Measurements from ENCODE around the gene ABHD1.
A peak's percentile ranks its signal among the peaks of the same experiment; 100 is the strongest.
"Not testable (repeated sequence)": the region's sequence is repeated elsewhere in the genome, so short reads cannot be mapped to it uniquely, and the experiment has no call there.

ABHD1 gene

DNA sequence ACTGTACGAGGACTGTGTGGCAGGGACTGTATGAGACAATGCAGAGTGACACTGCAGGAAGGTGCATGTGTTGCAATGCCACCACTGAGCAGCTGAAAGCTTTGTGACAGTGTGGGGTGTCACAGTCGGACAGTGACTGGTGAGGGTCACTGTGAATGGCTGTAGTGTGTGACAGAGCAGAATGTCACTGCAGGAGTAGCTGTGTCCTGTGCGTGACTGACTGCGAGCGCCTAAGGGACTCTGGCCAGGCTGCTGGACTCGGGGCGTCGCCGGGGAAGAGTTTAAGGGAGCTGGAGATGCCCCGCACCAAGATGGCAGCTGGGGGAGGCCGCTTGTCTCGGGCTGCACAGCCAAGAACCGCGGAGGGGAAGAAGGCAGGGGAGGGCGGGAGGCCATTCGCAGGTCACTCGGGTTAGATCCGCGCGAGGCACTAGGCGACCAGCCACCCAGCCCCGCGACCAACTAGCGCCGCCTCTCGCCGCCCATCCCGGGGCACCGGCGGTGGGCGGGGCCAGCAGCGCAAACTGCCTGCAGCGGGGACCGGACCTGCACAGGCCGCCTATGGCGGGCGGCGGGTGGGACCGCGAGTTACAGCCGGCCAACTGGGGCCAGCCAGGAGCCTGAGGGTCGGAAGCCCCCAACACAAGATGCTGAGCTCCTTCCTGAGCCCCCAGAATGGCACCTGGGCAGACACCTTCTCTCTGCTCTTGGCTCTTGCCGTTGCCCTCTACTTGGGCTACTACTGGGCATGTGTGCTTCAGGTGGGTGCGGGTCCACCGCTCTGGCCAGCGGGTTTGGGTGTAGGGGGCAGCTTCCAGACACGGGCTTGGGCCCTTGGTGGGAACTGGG, at the start of gene ABHD1:
TSS of gene ABHD1 (plus strand) at position 514 of the 849 bp plus-strand sequence. CDS start at position 648, 134 bp downstream.
- no peak for DNase-seq

DNA sequence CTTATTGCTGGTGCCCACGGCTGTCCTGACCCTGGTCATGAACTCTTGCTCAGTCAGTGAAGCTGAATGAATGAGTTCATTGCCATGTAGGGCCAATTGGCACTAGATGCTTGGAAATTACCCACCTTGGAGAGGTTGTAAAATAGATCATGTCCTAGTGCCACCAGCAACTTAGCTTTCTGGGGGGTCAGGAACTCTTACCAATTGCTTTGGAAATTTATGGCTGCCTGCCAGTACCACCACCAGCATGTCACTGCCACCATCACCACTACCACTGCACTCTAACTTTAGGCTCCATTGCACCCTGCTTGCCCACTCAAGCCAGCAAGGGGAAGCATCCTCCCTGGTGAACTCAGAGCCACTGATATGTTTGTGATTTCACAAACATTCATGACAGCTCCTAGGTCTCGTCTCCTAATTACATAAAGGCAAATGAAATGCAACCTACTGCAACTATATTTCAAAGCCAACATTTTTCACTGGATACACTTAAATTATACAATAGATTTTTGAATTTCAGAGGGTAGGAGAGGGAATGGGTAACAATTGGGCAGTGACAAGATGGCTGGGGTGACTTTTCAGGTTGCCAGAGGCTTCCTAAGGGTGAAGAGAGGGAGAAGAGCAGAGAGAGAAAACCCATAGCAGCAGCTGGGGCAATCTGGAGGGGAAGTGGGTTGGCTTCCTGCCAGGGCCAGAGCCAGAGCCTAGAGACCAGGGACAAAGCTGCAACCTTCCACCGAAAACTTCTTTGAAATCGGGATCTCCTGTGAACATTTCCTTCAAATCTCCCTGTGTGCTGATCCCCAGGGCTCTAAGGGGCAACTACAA, 48.7 kb upstream of the ABHD1 start:
- DNase-seq: no peak

DNA sequence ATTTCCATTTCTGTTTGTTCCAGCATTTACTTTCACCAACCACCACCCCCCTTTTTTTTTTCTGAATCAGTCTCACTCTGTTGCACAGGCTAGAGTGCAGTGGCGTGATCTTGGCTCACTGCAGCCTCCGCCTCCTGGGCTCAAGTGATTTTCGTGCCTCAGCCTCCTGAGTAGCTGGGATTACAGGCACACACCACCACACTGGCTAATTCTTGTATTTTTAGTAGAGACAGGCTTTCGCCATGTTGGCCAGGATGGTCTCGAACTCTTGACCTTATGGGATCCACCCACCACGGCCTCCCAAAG, 48.1 kb upstream of the ABHD1 start:
- not testable (repeated sequence) for DNase-seq

DNA sequence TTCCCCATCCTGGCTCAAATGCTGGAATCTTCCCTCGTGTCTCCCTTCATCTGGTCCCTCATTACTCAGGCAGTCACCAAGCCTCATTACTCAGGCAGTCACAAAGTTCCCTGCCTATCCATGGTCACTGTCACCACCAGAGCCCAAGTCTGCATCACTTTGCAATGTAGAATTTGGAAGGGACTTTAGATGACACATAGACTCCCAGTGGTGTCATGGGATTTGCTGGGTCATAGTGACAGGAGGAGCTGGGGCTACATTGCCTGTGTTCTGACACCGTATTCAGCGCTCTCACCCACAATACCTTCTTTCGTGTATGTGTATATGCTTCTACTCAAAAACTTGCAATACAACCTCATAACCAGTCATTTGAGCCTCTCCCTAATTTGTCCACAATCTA, 47.3 kb upstream of the ABHD1 start:
- no peak for DNase-seq

DNA sequence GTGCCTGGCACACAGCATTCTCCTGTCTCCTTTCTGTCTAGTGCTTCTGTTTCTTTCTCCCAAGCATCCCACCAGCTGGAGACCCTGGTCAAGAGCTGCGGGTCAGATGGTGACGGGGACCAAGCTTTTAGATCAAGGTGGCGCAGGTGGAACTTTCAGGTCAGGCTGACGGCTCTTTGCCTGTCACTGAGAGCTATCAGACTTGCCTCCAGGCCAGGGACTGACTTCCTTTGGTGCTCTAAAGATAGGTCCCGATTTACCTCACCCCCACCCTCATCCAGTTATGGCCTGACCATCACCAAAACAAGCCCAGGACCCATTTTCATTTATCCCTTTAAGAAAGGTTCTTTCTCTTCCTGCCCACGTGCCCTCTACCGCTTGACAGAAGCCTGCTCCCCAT, 46.4 kb upstream of the ABHD1 start:
- DNase-seq: no peak

DNA sequence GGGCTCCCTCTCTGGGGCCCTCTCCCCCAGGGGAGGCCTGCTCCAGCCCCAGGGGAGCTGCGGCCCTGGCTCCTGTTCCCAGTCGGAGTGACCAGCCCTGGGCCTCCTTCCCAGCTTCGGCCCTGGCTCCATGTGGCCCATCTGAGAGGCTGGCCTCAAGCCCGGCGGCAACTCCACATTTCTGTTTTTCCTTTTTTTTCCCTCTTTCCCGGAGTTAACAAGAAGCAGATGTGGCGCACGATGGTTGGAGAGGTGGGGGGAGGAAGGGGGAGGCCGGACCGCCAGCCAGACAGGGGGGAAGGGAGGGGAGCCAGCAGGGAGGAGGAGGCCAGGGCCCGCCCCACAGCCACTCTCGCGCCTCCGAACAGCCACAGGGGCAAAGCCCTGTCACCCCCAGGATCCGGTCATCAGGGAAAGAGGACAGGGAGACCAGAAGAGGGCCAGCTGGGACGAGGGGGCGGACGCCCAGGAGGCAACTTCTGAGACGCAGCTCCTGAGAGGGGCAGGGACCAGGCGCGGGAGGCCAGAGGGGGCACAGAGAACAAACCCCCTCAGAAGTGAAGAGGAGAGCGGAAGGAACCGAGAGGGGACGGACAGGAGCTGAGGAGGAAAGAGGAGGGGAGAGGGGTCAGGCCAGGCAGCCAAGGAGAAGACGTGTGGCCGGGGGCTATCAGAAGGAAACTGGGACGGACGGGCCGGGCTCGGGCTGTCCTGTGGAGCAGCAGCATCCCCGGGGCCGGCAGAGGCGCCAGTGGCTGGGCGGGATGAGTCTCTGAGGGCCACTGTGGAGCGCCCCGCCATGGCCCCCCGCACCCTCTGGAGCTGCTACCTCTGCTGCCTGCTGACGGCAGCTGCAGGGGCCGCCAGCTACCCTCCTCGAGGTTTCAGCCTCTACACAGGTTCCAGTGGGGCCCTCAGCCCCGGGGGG, 45.1 kb upstream of the ABHD1 start, which contains the start of gene EMILIN1:
TSS of gene EMILIN1 (plus strand) at position 349 of the 928 bp plus-strand sequence. CDS start at position 800, 451 bp downstream.
- no peak for DNase-seq

DNA sequence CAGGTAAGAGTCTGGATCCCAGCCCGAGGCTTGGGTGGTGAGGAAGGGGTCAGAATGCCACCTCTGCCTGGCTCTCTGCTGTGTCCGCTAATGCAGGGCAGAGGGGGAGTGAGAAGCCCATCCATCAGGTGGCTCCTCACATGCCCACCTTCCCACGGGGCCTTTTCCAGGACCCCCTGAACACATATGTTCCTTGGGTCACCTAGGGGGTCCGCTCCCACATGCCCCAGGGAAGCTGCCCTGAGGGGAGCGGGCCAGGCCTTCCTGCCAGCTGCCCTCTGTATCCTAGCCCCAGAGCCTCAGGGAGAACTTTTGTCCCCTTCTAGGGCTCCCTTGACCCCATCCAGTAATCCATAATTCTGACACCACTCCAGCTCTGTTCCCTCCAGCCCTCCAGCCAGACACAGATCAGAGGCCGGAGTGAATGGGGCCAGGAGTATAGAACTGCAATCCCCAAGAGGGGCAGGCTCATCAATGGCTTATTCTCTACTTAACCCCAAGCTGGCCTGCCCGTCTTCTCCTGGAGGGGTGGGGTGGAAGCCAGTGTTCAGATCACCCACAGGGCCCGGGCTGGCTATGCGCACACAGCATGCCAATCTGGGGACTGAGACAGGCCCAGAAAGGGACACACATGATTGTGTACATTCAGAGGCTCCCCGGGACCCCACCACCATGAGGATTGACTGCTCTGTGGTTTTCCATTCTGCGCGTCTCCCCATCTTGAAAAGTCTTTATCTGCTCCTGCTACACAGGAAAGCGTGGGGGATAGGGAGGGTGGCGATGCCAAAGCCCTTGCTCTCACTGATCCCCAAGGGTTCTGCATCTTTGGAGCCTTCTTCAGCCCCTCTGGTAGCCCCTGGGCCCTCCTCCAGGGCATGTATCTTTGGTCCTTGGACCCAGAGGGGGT, 44.1 kb upstream of the ABHD1 start:
- no peak for DNase-seq

DNA sequence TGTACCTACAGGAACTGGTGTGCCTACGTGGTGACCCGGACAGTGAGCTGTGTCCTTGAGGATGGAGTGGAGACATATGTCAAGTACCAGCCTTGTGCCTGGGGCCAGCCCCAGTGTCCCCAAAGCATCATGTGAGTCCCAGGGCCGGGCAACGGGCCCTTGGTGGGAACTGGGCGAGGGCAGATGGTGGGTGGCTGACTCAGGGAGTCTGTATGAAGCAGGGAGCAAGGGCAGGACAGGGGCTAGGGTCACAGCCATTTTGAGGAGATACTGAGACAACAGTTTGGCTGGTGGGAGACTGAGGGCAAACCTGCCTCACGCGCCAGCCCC, 43.5 kb upstream of the ABHD1 start:
- no peak for DNase-seq

DNA sequence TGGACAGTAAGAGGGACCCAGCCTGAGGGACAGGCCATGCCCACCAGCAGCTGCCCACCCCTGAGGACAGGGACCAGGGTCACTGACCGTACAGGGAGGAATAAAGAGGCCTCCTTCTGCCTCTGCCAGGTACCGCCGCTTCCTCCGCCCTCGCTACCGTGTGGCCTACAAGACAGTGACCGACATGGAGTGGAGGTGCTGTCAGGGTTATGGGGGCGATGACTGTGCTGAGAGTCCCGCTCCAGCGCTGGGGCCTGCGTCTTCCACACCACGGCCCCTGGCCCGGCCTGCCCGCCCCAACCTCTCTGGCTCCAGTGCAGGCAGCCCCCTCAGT, 43.0 kb upstream of the ABHD1 start:
- no peak for DNase-seq

DNA sequence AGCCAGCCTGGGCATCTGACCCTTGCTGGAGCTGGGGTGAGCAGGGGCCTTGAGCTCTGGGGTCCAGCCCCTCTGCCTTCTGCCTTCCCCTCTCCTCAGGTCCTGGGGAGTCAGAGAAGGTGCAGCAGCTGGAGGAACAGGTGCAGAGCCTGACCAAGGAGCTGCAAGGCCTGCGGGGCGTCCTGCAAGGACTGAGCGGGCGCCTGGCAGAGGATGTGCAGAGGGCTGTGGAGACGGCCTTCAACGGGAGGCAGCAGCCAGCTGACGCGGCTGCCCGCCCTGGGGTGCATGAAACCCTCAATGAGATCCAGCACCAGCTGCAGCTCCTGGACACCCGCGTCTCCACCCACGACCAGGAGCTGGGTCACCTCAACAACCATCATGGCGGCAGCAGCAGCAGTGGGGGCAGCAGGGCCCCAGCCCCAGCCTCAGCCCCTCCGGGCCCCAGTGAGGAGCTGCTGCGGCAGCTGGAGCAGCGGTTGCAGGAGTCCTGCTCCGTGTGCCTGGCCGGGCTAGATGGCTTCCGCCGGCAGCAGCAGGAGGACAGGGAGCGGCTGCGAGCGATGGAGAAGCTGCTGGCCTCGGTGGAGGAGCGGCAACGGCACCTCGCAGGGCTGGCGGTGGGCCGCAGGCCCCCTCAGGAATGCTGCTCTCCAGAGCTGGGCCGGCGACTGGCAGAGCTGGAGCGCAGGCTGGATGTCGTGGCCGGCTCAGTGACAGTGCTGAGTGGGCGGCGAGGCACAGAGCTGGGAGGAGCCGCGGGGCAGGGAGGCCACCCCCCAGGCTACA, 41.4 kb upstream of the ABHD1 start:
- DNase-seq: no peak

DNA sequence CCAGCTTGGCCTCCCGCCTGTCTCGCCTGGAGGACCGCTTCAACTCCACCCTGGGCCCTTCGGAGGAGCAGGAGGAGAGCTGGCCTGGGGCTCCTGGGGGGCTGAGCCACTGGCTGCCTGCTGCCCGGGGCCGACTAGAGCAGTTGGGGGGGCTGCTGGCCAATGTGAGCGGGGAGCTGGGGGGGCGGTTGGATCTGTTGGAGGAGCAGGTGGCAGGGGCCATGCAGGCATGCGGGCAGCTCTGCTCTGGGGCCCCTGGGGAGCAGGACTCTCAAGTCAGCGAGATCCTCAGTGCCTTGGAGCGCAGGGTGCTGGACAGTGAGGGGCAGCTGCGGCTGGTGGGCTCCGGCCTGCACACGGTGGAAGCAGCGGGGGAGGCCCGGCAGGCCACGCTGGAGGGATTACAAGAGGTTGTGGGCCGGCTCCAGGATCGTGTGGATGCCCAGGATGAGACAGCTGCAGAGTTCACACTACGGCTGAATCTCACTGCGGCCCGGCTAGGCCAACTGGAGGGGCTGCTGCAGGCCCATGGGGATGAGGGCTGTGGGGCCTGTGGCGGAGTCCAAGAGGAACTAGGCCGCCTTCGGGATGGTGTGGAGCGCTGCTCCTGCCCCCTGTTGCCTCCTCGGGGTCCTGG, 40.7 kb upstream of the ABHD1 start:
- DNase-seq: no peak

DNA sequence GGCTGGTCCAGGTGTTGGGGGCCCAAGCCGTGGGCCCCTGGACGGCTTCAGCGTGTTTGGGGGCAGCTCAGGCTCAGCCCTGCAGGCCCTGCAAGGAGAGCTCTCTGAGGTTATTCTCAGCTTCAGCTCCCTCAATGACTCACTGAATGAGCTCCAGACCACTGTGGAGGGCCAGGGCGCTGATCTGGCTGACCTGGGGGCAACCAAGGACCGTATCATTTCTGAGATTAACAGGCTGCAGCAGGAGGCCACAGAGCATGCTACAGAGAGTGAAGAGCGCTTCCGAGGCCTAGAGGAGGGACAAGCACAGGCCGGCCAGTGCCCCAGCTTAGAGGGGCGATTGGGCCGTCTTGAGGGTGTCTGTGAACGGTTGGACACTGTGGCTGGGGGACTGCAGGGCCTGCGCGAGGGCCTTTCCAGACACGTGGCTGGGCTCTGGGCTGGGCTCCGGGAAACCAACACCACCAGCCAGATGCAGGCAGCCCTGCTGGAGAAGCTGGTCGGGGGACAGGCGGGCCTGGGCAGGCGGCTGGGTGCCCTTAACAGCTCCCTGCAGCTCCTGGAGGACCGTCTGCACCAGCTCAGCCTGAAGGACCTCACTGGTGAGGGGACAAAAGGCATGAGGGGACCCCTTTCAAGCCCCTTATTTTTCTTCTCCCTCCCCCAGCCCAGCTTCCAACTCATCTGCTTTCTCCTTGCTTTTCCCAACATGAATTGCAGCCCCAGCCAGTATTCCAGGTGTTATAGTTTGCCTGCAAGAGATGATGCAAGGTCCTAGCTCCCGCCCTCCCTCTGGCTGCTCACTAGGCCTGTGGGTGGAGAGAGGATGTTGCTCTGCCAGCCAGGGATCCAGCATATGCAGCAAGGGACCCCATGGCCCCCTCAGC, 40.0 kb upstream of the ABHD1 start:
- no peak for DNase-seq

DNA sequence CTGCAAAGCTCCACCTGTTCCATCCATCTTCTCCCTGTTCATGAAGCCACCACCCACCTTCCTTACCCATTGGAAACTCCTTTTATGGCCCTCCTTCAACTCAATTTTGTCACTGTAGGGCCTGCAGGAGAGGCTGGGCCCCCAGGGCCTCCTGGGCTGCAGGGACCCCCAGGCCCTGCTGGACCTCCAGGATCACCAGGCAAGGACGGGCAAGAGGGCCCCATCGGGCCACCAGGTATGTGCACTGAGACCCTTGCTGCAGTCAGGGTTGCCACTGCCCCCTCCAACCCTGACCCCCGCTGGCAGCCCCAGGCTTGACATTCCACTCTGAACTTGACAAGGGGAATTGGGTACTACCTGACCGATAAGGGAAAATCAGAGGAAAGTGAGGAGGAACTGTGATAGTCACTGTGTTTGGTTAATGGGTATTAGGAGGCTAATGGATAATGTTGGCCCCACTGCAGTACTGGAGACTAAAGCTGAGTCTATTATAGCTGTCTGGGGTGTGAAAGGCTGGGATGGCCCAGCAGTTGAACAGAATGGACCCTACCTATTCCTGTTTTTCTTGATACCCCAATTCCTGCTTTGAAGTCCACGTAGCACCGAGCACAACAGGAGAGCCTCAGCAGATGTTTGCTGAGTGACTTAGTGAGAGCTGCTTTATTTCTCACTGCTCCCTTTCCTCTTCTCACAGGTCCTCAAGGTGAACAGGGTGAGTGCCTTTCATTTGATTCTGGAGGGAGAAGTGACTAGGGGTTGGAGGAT, 39.1 kb upstream of the ABHD1 start:
- no peak for DNase-seq

DNA sequence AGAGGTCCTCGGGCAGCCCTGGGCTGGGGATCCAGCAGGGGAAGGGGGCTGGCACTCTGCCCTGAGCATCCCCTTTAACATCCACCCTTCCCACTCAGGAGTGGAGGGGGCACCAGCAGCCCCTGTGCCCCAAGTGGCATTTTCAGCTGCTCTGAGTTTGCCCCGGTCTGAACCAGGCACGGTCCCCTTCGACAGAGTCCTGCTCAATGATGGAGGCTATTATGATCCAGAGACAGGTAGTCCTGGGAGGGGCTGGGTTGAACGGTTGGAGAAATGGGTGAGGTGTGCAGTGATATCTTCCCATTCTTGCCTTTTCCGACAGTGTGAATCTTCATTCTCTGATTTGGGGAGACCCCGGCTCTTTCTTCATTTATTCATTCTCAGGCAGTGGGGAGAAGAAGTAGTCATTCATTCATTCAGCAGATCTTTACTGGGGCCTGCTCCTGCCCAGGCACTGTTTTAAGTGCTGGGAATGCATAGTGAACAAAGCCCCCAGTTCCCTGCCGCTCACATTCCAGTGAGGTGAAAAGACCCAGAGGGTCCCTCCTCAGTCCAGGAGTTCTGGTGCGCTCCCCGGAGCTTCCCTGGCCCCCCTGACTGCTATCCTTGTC, 38.4 kb upstream of the ABHD1 start:
- DNase-seq: no peak

DNA sequence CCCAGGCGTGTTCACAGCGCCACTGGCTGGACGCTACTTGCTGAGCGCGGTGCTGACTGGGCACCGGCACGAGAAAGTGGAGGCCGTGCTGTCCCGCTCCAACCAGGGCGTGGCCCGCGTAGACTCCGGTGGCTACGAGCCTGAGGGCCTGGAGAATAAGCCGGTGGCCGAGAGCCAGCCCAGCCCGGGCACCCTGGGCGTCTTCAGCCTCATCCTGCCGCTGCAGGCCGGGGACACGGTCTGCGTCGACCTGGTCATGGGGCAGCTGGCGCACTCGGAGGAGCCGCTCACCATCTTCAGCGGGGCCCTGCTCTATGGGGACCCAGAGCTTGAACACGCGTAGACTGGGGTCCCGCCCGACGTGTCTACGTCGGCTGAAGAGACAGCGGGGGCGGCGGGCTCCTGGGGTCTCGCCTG, 37.9 kb upstream of the ABHD1 start:
- DNase-seq: no peak

DNA sequence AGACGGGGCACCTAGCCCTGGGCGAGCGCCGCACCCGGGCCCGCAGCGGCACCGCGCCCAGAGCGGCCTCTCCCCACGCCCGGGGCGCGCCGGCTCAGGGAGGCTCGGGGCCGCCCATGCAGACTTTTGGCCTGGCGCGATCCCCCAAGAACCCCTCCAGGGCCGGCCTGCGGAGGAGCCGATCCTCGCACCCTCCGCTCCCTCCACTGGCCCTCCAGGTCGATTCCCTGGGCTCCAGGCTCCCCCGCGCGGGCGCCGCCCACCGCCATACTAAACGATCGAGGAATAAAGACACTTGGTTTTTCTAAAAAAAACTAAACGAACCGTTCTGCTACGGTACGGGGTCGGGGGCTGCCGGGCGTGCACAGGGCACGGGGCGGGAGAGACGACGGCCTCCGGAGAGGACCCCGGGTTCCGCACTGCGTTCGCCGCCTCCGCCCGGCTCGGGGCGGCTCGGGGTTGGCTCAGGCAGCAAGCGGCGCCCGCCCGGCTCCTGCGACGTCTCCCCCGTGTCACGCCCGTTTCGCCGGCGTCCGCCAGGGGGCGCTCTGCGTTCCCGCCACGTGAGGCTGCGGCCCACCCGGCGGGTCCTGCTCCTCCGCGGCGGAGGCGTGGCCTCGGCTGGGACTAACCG, 37.4 kb upstream of the ABHD1 start:
- DNase-seq: peak; percentile 74

DNA sequence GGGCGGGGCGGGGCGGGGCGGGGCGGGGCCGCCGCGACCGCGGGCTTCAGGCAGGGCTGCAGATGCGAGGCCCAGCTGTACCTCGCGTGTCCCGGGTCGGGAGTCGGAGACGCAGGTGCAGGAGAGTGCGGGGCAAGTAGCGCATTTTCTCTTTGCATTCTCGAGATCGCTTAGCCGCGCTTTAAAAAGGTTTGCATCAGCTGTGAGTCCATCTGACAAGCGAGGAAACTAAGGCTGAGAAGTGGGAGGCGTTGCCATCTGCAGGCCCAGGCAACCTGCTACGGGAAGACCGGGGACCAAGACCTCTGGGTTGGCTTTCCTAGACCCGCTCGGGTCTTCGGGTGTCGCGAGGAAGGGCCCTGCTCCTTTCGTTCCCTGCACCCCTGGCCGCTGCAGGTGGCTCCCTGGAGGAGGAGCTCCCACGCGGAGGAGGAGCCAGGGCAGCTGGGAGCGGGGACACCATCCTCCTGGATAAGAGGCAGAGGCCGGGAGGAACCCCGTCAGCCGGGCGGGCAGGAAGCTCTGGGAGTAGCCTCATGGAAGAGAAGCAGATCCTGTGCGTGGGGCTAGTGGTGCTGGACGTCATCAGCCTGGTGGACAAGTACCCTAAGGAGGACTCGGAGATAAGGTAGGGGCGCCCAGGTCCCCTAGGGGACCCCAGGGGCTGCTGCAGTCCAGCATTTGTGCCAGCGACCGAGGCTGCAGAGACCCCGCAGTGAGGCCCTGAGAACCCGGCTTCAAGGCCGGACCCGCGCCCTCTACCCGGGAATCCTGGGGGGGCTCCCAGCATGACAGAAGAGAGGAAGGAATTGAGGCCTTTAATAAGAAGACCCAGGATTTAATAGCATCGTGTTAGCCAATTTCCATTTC, 36.7 kb upstream of the ABHD1 start, which contains the start of gene KHK:
TSS of gene KHK (plus strand) at position 49 of the 870 bp plus-strand sequence. CDS start at position 537, 488 bp downstream.
- DNase-seq: no peak

Measured in NCI-H1048 (cell line).